AG10803 (cell line): ENCODE results near the gene ERBB3.

Source experiments
- DNase-seq: peaks from one replicate; pipeline ENCODE4 v3.0.0; 2010; ENCODE audit warnings: low read depth
- H3K4me3 ChIP-seq: 2 replicates; pipeline ENCODE4 v1.5.1; 2011; ENCODE audit warnings: mild to moderate bottlenecking, low read length, control low read depth
- CTCF ChIP-seq: conservative IDR thresholded peaks from 2 replicates; pipeline ENCODE4 v1.5.1; 2011; ENCODE audit warnings: mild to moderate bottlenecking, low read length, control low read depth, inconsistent platforms

The ERBB3 gene

GRCh38 chr12:56079723-56080555 lies at the start of gene ERBB3:
ERBB3 (plus strand) TSS chr12:56080165; CDS start chr12:56080301, 136 bp downstream.
- peak; percentile 76 for DNase-seq
- peak; percentile 14; the same call in 1 of the 2 replicates for TF ChIP-seq CTCF
- peak within 1 kb of the TSS; percentile 60 for H3K4me3 ChIP-seq

- H3K4me3 ChIP-seq = no peak overlapping the region
- no peak for DNase-seq
- TF ChIP-seq CTCF = no peak
Observed at GRCh38 chr12:56031987-56032386, 48.0 kb upstream of the ERBB3 start.

GRCh38 chr12:56034586-56035332 lies 45.2 kb upstream of the ERBB3 start:
- no peak for DNase-seq
- no peak overlapping the region for H3K4me3 ChIP-seq
- TF ChIP-seq CTCF = no peak

- TF ChIP-seq CTCF = no peak
- no peak overlapping the region for H3K4me3 ChIP-seq
Observed at GRCh38 chr12:56037161-56037560, 42.8 kb upstream of the ERBB3 start.

GRCh38 chr12:56038022-56038655 lies 41.8 kb upstream of the ERBB3 start:
- TF ChIP-seq CTCF = no peak
- no peak overlapping the region for H3K4me3 ChIP-seq
- no peak for DNase-seq

More at GRCh38 chr12:56037161-56037560, 42.8 kb upstream of the ERBB3 start:
- no peak for DNase-seq

GRCh38 chr12:56040151-56040550 lies 39.8 kb upstream of the ERBB3 start:
- no peak for DNase-seq
- no peak for TF ChIP-seq CTCF
- H3K4me3 ChIP-seq = no peak overlapping the region
